ENCODE data around the gene ADGRL3. TPM values are rescaled to one million over a fixed set of nuclear protein-coding genes. Genes with fewer than 3 reads are reported as not detected.

Gene ADGRL3
- total RNA-seq, 4 donors from 2014 or later, result 4.6 to 7.1 (median 6.3) TPM

DNA sequence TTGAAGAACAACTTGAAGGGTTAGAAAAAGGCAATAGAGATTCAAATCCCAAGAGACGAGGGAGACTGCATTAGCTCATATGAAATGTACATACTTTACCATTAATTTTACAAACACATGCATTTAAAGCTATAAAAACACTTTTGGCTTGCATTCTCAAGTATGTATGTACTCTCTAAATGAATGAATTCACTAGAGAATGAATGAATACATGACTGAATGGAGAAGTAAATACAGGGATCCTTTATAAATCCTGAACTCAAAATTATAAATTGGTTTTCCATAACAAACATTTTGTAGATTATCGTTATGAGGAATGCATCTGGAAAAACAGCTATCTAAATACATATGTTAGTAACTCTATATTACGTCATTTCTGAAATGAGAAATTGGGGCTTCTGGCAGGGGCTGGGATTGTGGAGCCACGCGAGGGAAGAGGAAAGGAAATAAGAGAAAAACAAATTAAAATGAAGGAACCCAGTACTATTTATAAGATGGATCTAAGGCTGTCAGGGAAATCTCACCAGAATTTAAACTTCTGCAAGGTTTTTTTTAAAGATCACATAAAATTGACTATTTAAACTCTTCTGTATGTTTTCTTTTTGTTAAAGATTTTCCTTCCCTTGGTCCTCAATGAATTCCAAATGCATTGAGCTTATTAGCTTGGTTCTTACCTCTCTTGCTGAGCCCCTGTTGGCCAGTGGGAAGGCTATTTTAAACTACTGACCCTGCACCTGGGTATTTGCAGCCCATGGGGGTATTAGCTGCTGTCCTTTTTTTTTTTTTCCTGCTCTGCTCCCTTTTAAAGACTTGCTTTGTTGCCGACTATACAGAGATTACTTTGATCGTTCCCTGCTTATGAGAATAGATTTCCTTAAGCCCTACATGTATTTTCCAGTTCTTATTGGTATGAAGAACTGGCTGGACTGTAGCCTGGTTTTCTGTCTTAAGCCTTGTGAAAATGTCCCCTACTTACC is 207.8 kb downstream of the ADGRL3 start:
- Histone ChIP-seq H3K27ac (replicated peaks in 1 of 4) (no peak overlapping the region), H3K36me3 (no peaks in the 10 kb centered on the region), H3K9me3 (no peaks in the 10 kb centered on the region), H3K4me3 (no peak overlapping the region), H3K27me3 (no peaks in the 10 kb centered on the region), H3K4me1 (no peaks in the 10 kb centered on the region)
- TF ChIP-seq EP300 (IDR thresholded peaks at IDR 0.05) (no peak), POLR2AphosphoS5 (IDR thresholded peaks at IDR 0.05) (no peak)
- intact Hi-C loops (cut with DNase I), result no loop called here
- no peak for DNase-seq (ENCODE audit: extremely low spot score)
- 78% methylated on average over 7 of the region's 7 CpGs for WGBS

DNA sequence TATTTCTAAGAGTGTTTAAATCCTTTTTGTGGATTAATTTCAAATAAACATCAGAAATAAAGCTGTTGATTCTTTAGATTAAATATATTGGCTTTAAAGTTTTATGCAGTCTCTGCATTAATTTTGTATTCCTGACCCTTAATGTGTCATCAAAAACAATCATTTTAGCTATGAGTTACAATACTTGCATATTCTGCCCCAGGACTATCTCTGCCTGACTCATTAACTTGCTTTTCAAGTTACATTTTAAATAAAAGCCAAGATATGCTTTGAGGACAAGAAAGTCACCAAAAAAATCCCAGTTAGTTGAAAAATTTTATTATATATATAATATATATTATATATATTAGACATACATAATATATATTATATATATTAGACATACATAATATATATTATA is 208.7 kb downstream of the ADGRL3 start:
- intact Hi-C loops (cut with DNase I), result no loop called here
- Histone ChIP-seq H3K4me3 (no peak overlapping the region), H3K27ac (replicated peaks in 1 of 4) (no peak overlapping the region), H3K9me3 (no peaks in the 10 kb centered on the region), H3K4me1 (no peaks in the 10 kb centered on the region), H3K36me3 (no peaks in the 10 kb centered on the region), H3K27me3 (no peaks in the 10 kb centered on the region)
- TF ChIP-seq POLR2A (IDR thresholded peaks at IDR 0.05; ENCODE audit: low read depth) (no peak), EP300 (IDR thresholded peaks at IDR 0.05) (no peak), POLR2AphosphoS5 (IDR thresholded peaks at IDR 0.05) (no peak)
- TF ChIP-seq, protein P1, sequence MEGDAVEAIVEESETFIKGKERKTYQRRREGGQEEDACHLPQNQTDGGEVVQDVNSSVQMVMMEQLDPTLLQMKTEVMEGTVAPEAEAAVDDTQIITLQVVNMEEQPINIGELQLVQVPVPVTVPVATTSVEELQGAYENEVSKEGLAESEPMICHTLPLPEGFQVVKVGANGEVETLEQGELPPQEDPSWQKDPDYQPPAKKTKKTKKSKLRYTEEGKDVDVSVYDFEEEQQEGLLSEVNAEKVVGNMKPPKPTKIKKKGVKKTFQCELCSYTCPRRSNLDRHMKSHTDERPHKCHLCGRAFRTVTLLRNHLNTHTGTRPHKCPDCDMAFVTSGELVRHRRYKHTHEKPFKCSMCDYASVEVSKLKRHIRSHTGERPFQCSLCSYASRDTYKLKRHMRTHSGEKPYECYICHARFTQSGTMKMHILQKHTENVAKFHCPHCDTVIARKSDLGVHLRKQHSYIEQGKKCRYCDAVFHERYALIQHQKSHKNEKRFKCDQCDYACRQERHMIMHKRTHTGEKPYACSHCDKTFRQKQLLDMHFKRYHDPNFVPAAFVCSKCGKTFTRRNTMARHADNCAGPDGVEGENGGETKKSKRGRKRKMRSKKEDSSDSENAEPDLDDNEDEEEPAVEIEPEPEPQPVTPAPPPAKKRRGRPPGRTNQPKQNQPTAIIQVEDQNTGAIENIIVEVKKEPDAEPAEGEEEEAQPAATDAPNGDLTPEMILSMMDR (IDR thresholded peaks at IDR 0.05), result no peak
- no peak for DNase-seq (ENCODE audit: extremely low spot score)

- intact Hi-C loops (cut with DNase I), result no loop called here
- Histone ChIP-seq H3K27ac (replicated peaks in 1 of 4) (no peak overlapping the region), H3K4me3 (no peak overlapping the region), H3K4me1 (no peaks in the 10 kb centered on the region), H3K9me3 (no peaks in the 10 kb centered on the region), H3K27me3 (no peaks in the 10 kb centered on the region), H3K36me3 (no peaks in the 10 kb centered on the region)
- DNase-seq (ENCODE audit: extremely low spot score), result no peak
- no peak for TF ChIP-seq EP300 (IDR thresholded peaks at IDR 0.05)
- TF ChIP-seq, protein P1 (IDR thresholded peaks at IDR 0.05), result no peak
- WGBS, result 94% methylated on average over 1 of the region's 1 CpG
These were observed 211.1 kb downstream of the ADGRL3 start for GRCh38 chr4:61411241-61411640.

DNA sequence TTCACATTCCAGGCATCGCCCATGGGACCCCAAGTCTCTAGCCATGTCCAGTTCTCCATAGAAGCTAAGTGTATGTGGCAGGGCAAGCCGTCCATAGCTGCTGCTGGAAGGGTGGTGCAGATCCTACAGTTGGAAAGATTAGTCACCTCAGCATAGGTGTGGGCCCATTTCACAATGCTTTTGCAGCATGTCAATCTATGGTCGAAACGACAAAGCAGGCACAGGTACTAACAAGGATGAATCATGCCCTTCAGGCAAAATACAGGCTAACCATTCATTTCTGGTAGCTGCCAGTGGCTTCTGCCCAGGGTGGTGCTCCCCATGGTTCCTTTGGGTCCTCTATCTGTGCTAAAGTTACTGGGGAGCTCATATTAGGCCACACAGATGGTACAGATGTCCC is 225.2 kb downstream of the ADGRL3 start:
- H3K9me3 ChIP-seq, result no peaks in the 10 kb centered on the region
- DNase-seq (ENCODE audit: extremely low spot score), result no peak
- no peaks in the 10 kb centered on the region for H3K36me3 ChIP-seq
- TF ChIP-seq POLR2A (IDR thresholded peaks at IDR 0.05; ENCODE audit: low read depth) (no peak), POLR2AphosphoS5 (IDR thresholded peaks at IDR 0.05) (no peak)
- TF ChIP-seq, protein P1 (IDR thresholded peaks at IDR 0.05), result no peak
- no peaks in the 10 kb centered on the region for H3K4me1 ChIP-seq
- intact Hi-C loops (cut with DNase I), result no loop called here
- no peaks in the 10 kb centered on the region for H3K27me3 ChIP-seq
- H3K27ac ChIP-seq (replicated peaks in 1 of 4), result no peak overlapping the region
- 100% methylated on average over 3 of the region's 4 CpGs for WGBS
- no peak overlapping the region for H3K4me3 ChIP-seq

DNA sequence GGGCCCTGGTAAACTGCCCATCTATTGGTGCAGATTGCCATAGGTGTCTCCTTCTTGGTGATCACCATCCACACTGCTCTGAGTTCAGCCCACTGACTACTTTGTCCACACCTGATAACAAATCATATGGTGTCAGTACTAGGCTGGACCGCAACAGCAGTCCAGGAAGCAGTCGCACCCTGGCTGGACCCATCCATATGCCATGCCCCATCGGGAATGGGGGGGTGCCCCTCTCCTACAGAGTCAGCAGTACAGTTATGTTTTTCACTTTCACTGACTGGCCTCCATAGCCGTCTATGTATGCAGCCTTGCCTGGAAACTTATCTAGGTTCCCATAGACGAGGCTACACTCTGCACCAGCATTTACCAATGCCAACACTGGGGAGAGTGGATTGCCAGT is 226.1 kb downstream of the ADGRL3 start:
- no peak for DNase-seq (ENCODE audit: extremely low spot score)
- H3K4me1 ChIP-seq, result no peaks in the 10 kb centered on the region
- TF ChIP-seq POLR2A (IDR thresholded peaks at IDR 0.05; ENCODE audit: low read depth) (no peak), POLR2AphosphoS5 (IDR thresholded peaks at IDR 0.05) (no peak), EP300 (IDR thresholded peaks at IDR 0.05) (no peak)
- TF ChIP-seq, protein P1 (IDR thresholded peaks at IDR 0.05), result no peak
- H3K27ac ChIP-seq (replicated peaks in 1 of 4), result no peak overlapping the region
- H3K4me3 ChIP-seq, result no peak overlapping the region
- intact Hi-C loops (cut with DNase I), result no loop called here
- no peaks in the 10 kb centered on the region for H3K36me3 ChIP-seq
- no peaks in the 10 kb centered on the region for H3K9me3 ChIP-seq
- no peaks in the 10 kb centered on the region for H3K27me3 ChIP-seq
- 89% methylated on average over 5 of the region's 5 CpGs for WGBS

Measured in esophagus muscularis mucosa (tissue), 4 donors.